Peyer's patch (tissue), 4 donors: Measurements from ENCODE around the gene CMTR1. TPM values are rescaled to one million over a fixed set of nuclear protein-coding genes. Genes with fewer than 3 reads are reported as not detected.

Experiments
- DNase-seq, 3 donors: peaks; one replicate each; pipeline ENCODE4 v3.0.0-alpha.2; 2017 to 2019
- H3K27ac ChIP-seq, 4 donors: fragments of 200-600 bp; sonication (generic); one replicate each; pipeline ENCODE4 v1.5.1; 2016 to 2019
- H3K27me3 ChIP-seq, 2 donors: fragments of 200-600 bp; sonication (generic); one replicate each; pipeline ENCODE4 v1.5.1; 2019
- H3K36me3 ChIP-seq, 3 donors: fragments of 200-600 bp; sonication (generic); one replicate each; pipeline ENCODE4 v1.5.1; 2016 to 2019
- H3K4me1 ChIP-seq, 4 donors: fragments of 200-600 bp; sonication (generic); one replicate each; pipeline ENCODE4 v1.5.1; 2016 to 2019
- H3K4me3 ChIP-seq, 4 donors: fragments of 200-600 bp; sonication (generic); 1 replicate in 3 of 4; 2 replicates in 1 of 4; pipeline ENCODE4 v1.5.1; 2016 to 2019; ENCODE audit warnings: mild to moderate bottlenecking in 1 of 4
- H3K9me3 ChIP-seq, 4 donors: fragments of 200-600 bp; sonication (generic); one replicate each; pipeline ENCODE4 v1.5.1; 2016 to 2019; ENCODE audit warnings: mild to moderate bottlenecking in 1 of 4
- POLR2A ChIP-seq, 2 donors: fragments of 450-650 bp; IDR thresholded peaks; one replicate each; pipeline ENCODE4 v1.5.1; 2017; ENCODE audit warnings: antibody characterized with exemption in 2 of 2, mild to moderate bottlenecking in 2 of 2, moderate library complexity in 2 of 2
- total RNA-seq, 4 donors: library from RNA; depleted of rRNA; stranded (reverse); fragments of >200 nt; gene quantifications; one replicate each; pipeline ENCODE4 v1.1.0, GENCODE V29; 2016
- TF ChIP-seq, protein P1 (sequence below), 6 experiments: fragments of 450-650 bp in 4 of 6; fragments of 200-600 bp in 2 of 6; sonication (generic) in 1 of 6; IDR thresholded peaks; one replicate each; pipeline ENCODE4 v1.5.1; 2017 to 2019; ENCODE audit warnings: antibody characterized with exemption in 6 of 6, mild to moderate bottlenecking in 3 of 6, moderate library complexity in 1 of 6

CMTR1 gene
- total RNA-seq, 4 donors from 2014 or later: 19.3 to 135 (median 41.7) TPM

DNA sequence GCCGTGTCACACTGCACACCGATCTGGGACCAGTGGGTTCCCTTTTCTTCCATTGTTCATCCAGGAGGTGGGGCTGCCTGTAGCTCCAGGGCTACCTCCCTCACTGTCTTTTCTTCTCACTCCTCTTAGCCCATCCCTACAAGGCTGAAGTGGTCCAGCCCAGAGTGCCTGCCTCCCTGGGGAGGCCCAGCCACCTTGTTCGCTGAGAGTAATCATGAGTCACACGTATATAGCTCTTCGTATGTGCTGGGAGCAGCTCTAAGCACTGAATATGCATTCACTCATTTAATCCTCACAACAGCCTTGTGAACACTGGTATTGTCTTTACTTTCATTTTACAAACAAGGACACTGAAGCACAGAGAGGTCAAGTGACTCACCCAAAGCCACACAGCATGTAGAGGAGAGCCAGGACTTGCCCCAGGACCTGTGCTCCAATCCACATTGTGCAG is 81.3 kb downstream of the CMTR1 start:
- H3K27me3 ChIP-seq: no peaks in the 10 kb centered on the region
- DNase-seq: no peak
- peak overlapping the region in 2 of 4 donors; percentile 40 to 84 for H3K27ac ChIP-seq
- H3K4me3 ChIP-seq: no peak overlapping the region
- H3K9me3 ChIP-seq: no peaks in the 10 kb centered on the region
- H3K36me3 ChIP-seq: no peaks in the 10 kb centered on the region
- peaks cover 4 to 20% (median 10%) of the 10 kb centered on the region in 4 donors for H3K4me1 ChIP-seq
- TF ChIP-seq POLR2A (IDR thresholded peaks at IDR 0.05): no peak
- TF ChIP-seq, protein P1, sequence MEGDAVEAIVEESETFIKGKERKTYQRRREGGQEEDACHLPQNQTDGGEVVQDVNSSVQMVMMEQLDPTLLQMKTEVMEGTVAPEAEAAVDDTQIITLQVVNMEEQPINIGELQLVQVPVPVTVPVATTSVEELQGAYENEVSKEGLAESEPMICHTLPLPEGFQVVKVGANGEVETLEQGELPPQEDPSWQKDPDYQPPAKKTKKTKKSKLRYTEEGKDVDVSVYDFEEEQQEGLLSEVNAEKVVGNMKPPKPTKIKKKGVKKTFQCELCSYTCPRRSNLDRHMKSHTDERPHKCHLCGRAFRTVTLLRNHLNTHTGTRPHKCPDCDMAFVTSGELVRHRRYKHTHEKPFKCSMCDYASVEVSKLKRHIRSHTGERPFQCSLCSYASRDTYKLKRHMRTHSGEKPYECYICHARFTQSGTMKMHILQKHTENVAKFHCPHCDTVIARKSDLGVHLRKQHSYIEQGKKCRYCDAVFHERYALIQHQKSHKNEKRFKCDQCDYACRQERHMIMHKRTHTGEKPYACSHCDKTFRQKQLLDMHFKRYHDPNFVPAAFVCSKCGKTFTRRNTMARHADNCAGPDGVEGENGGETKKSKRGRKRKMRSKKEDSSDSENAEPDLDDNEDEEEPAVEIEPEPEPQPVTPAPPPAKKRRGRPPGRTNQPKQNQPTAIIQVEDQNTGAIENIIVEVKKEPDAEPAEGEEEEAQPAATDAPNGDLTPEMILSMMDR (IDR thresholded peaks at IDR 0.05): no peak

DNA sequence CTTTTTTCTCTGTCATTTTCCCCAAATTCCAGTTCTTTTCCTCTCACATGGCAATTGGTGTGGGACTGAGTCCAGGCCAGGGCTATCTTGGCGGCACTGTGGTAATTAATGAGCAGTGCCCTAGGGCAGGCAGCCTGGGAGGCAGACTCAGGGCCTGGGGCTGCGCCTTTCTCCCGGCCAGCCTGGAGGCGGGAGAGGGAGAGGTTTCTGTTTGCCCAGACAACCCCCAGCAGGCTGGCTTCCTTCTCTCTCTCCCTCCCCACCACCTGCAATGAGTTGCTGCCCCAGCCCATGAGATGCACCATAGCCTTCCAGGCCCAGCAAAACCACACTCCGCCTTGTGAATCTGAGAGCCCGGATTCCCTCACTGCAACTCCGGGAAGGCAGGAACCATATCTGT is 81.8 kb downstream of the CMTR1 start:
- no peak for DNase-seq
- H3K4me3 ChIP-seq: no peak overlapping the region
- H3K4me1 ChIP-seq: peaks cover 4 to 20% (median 10%) of the 10 kb centered on the region in 4 donors
- H3K27ac ChIP-seq: peak overlapping the region in 3 of 4 donors; percentile 52 to 84 (median 63)
- no peaks in the 10 kb centered on the region for H3K9me3 ChIP-seq
- TF ChIP-seq, protein P1 (IDR thresholded peaks at IDR 0.05): no peak
- no peak for TF ChIP-seq POLR2A (IDR thresholded peaks at IDR 0.05)
- H3K36me3 ChIP-seq: no peaks in the 10 kb centered on the region
- H3K27me3 ChIP-seq: no peaks in the 10 kb centered on the region

- H3K27me3 ChIP-seq: no peaks in the 10 kb centered on the region
- DNase-seq: no peak
- H3K9me3 ChIP-seq: no peaks in the 10 kb centered on the region
- H3K4me1 ChIP-seq: peaks cover 4 to 20% (median 10%) of the 10 kb centered on the region in 4 donors
- H3K27ac ChIP-seq: peak overlapping the region; percentile 63 to 84 (median 71)
- H3K4me3 ChIP-seq: peak overlapping the region in 1 of 4 donors; percentile 31
- TF ChIP-seq, protein P1 (IDR thresholded peaks at IDR 0.05): no peak
- no peak for TF ChIP-seq POLR2A (IDR thresholded peaks at IDR 0.05)
- H3K36me3 ChIP-seq: no peaks in the 10 kb centered on the region
These were observed 82.7 kb downstream of the CMTR1 start for GRCh38 chr6:37515712-37516075.

DNA sequence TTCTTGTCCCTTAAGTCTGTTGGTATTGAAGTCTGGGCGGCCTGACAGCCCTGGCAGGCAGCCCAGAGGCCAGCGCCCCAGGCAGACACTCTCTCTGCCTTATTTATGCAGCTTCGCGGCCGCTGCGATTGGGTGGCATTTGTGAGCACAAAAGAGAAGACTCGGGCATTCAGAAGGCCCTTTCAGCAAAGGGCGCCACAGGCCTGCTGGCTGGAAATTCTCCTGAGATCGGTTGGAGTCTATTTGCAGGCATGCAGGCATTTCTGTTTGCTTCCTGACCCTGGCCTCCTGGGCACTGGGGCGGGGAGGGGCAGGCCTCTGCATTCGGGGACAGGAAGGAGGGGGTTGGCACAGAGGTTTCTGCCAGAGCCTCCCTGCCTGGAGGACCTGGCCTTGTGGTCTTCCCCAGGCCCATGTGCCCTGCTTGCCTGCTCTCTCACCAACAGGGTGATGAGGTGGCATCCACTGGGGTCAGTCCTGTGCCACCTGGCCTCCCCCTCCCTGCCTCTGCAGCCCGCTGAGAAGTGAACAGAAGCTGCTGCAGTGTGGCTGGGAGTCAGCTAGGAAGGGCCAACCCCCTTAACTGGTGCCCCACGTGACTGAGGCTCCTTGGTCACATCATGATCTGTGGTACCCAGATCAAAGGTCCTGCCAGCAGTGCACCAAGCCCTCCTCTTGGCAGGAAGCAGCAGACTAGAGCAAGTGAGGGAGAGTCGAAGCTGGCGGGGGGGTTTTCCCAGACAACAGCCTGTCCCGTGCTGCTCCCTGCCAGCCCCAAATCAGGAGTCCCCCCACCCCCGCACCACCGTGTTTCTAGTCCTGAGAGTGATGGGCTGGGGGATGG is 83.3 kb downstream of the CMTR1 start:
- Histone ChIP-seq H3K27ac (peak overlapping the region; percentile 63 to 84 (median 71)), H3K9me3 (no peaks in the 10 kb centered on the region), H3K4me3 (peak overlapping the region in 3 of 4 donors; percentile 19 to 31 (median 30)), H3K4me1 (peaks cover 4 to 20% (median 10%) of the 10 kb centered on the region in 4 donors), H3K36me3 (no peaks in the 10 kb centered on the region), H3K27me3 (no peaks in the 10 kb centered on the region)
- peak; percentile 79 to 93 (median 84) for DNase-seq
- TF ChIP-seq, protein P1 (IDR thresholded peaks at IDR 0.05): peak in 1 of 6 experiments; percentile 9
- peak; percentile 14 to 62 for TF ChIP-seq POLR2A (IDR thresholded peaks at IDR 0.05)

DNA sequence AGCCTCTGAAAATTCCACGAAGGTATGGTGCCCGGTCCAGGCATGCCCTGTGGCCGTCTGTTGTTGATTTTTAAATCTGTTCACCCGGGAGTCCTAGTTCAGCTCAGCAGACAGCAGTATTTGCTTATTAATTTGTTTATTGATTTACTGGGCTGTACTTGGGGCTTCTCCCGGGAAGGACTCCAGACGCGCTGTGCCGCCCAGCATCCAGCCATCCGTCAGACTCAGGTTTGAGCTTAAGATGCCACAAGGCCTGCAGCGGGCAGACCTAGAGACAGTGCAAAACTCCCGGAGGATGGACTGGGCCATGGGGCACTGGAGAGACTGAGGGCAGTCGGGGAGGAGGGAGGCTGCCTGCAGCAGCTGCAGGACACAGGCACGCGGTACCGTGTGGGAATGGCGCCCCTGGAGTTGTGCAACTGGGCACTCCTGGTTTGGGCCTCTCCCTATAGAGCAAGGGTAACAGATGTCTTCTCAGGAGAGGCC is 83.9 kb downstream of the CMTR1 start:
- peak overlapping the region in 3 of 4 donors; percentile 19 to 31 (median 29) for H3K4me3 ChIP-seq
- H3K9me3 ChIP-seq: no peaks in the 10 kb centered on the region
- TF ChIP-seq, protein P1 (IDR thresholded peaks at IDR 0.05): no peak
- TF ChIP-seq POLR2A (IDR thresholded peaks at IDR 0.05): no peak
- no peaks in the 10 kb centered on the region for H3K36me3 ChIP-seq
- H3K4me1 ChIP-seq: peaks cover 4 to 20% (median 10%) of the 10 kb centered on the region in 4 donors
- no peak for DNase-seq
- H3K27ac ChIP-seq: peak overlapping the region; percentile 63 to 84 (median 71)
- no peaks in the 10 kb centered on the region for H3K27me3 ChIP-seq
